IMR-90 (cell line): ENCODE results near the gene MAP3K7CL. TPM values are rescaled to one million over a fixed set of nuclear protein-coding genes. Genes with fewer than 3 reads are reported as not detected.

Experiments
- ATAC-seq: fragments of 200-7000 bp; cut with Tn5 transposase; 2 replicates; pipeline ENCODE4 v1.9.1; 2020; ENCODE audit warnings: low read depth, mild to moderate bottlenecking, moderate library complexity
- BruUV-seq: library from RNA; stranded (reverse); fragments of 400-500 nt; replicated peaks from 2 replicates; lab custom pipeline; 2021; lab: Mats Ljungman, UMichigan
- CTCF ChIA-PET: fragments of 300-600 bp; formaldehyde crosslinking; extraction: SDS; loops from one replicate; lab custom pipeline; 2021; ENCODE audit warnings: antibody characterized with exemption; lab: Yijun Ruan, JAX
- POLR2A ChIA-PET: fragments of 300-600 bp; sonication (Branson Sonifier 250); formaldehyde crosslinking; loops from one replicate; lab custom pipeline; 2022; ENCODE audit warnings: antibody characterized with exemption; ENCODE audit not compliant: unreplicated experiment; lab: Charles Lee
- DNase-seq: peaks from one replicate; pipeline ENCODE4 v3.0.0; 2013
- H2AFZ ChIP-seq: replicated peaks from 2 replicates; pipeline ENCODE3; 2013; ENCODE audit warnings: low read length, mild to moderate bottlenecking; ENCODE audit not compliant: poor library complexity
- H2AK5ac ChIP-seq: 2 replicates; pipeline ENCODE4 v1.6.1; 2013; ENCODE audit warnings: low read depth, low read length, inconsistent platforms
- H2AK9ac ChIP-seq: replicated peaks from 2 replicates; pipeline ENCODE3; 2013; ENCODE audit warnings: mild to moderate bottlenecking, low read depth, low read length, moderate library complexity; ENCODE audit not compliant: poor library complexity
- H2BK120ac ChIP-seq: 2 replicates; pipeline ENCODE4 v1.6.1; 2013; ENCODE audit warnings: low read depth, low read length, inconsistent platforms
- H2BK15ac ChIP-seq: 3 replicates; pipeline ENCODE4 v1.6.1; 2013; ENCODE audit warnings: low read depth, low read length, inconsistent platforms
- H2BK20ac ChIP-seq: 2 replicates; pipeline ENCODE4 v1.6.1; 2013; ENCODE audit warnings: low read depth, mild to moderate bottlenecking, inconsistent platforms, low read length, moderate library complexity
- H2BK5ac ChIP-seq: 2 replicates; pipeline ENCODE4 v1.6.1; 2013; ENCODE audit warnings: mild to moderate bottlenecking, low read depth, low read length, inconsistent platforms; ENCODE audit not compliant: poor library complexity, severe bottlenecking
- H3K14ac ChIP-seq: replicated peaks from 2 replicates; pipeline ENCODE4 v1.6.1; 2013; ENCODE audit warnings: low read depth, low read length, inconsistent platforms
- H3K18ac ChIP-seq: 2 replicates; pipeline ENCODE4 v1.6.1; 2013; ENCODE audit warnings: low read depth, low read length, control low read depth
- H3K23ac ChIP-seq: 2 replicates; pipeline ENCODE4 v1.6.1; 2013; ENCODE audit warnings: low read depth, low read length, inconsistent platforms
- H3K27ac ChIP-seq: 2 replicates; pipeline ENCODE4 v1.5.1; 2013; ENCODE audit warnings: mild to moderate bottlenecking, control low read depth, low read length; ENCODE audit not compliant: insufficient read depth
- H3K27me3 ChIP-seq: 2 replicates; pipeline ENCODE4 v1.6.1; 2013; ENCODE audit warnings: low read length; ENCODE audit not compliant: control insufficient read depth, insufficient read depth
- H3K36me3 ChIP-seq: 2 replicates; pipeline ENCODE4 v1.6.1; 2013; ENCODE audit warnings: low read length, mixed read lengths; ENCODE audit not compliant: control insufficient read depth, insufficient read depth
- H3K4ac ChIP-seq: 2 replicates; pipeline ENCODE4 v1.6.1; 2013; ENCODE audit warnings: low read depth, low read length, inconsistent platforms
- H3K4me1 ChIP-seq: 2 replicates; pipeline ENCODE4 v1.6.1; 2013; ENCODE audit warnings: low read length, mixed read lengths; ENCODE audit not compliant: control insufficient read depth, insufficient read depth
- H3K4me2 ChIP-seq: 2 replicates; pipeline ENCODE4 v1.6.1; 2013; ENCODE audit warnings: low read depth, mild to moderate bottlenecking, control low read depth, low read length, moderate library complexity
- H3K4me3 ChIP-seq: 2 replicates; pipeline ENCODE4 v1.5.1; 2013; ENCODE audit warnings: low read depth, mild to moderate bottlenecking, control low read depth, low read length, moderate library complexity; ENCODE audit not compliant: insufficient read depth
- H3K56ac ChIP-seq: 2 replicates; pipeline ENCODE4 v1.6.1; 2013; ENCODE audit warnings: low read length, inconsistent platforms; ENCODE audit not compliant: insufficient read depth; ENCODE audit errors: extremely low read depth
- H3K79me1 ChIP-seq, 2 experiments: 2 replicates each; pipeline ENCODE4 v1.6.1; 2013; ENCODE audit warnings: low read length in 2 of 2, inconsistent platforms in 1 of 2, low read depth in 1 of 2
- H3K9ac ChIP-seq: 2 replicates; pipeline ENCODE4 v1.6.1; 2013; ENCODE audit warnings: low read depth, low read length, control low read depth
- H3K9me1 ChIP-seq: 2 replicates; pipeline ENCODE4 v1.6.1; 2013; ENCODE audit warnings: low read length, inconsistent platforms; ENCODE audit not compliant: insufficient read depth
- H3K9me3 ChIP-seq: 2 replicates; pipeline ENCODE4 v1.6.1; 2013; ENCODE audit warnings: low read length; ENCODE audit not compliant: control insufficient read depth, insufficient read depth
- H4K20me1 ChIP-seq: 2 replicates; pipeline ENCODE4 v1.6.1; 2013; ENCODE audit warnings: low read length, inconsistent platforms; ENCODE audit not compliant: insufficient read depth
- H4K5ac ChIP-seq: 2 replicates; pipeline ENCODE4 v1.6.1; 2013; ENCODE audit warnings: mild to moderate bottlenecking, low read depth, low read length, control low read depth
- H4K8ac ChIP-seq, 2 experiments: 2 replicates each; pipeline ENCODE4 v1.6.1; 2013; ENCODE audit warnings: low read depth in 2 of 2, low read length in 2 of 2, control low read depth in 1 of 2, inconsistent platforms in 1 of 2
- H4K91ac ChIP-seq: 2 replicates; pipeline ENCODE4 v1.6.1; 2013; ENCODE audit warnings: low read depth, low read length, inconsistent platforms; ENCODE audit not compliant: insufficient read depth
- CHD1 ChIP-seq: IDR thresholded peaks from 2 replicates; pipeline ENCODE4 v1.6.1; 2012; ENCODE audit warnings: low read depth, low read length, improper control_type of control experiment
- FOS ChIP-seq: fragments of 150-350 bp; IDR thresholded peaks from 2 replicates; pipeline ENCODE4 v1.6.1; 2016; ENCODE audit warnings: low read depth, low read length
- MAFK ChIP-seq: IDR thresholded peaks from 2 replicates; pipeline ENCODE4 v1.6.1; 2012; ENCODE audit warnings: low read depth, low read length, improper control_type of control experiment
- MAZ ChIP-seq: IDR thresholded peaks from 2 replicates; pipeline ENCODE4 v1.6.1; 2012; ENCODE audit warnings: low read depth, mild to moderate bottlenecking, low read length, improper control_type of control experiment, moderate library complexity, borderline replicate concordance
- MXI1 ChIP-seq: IDR thresholded peaks from 2 replicates; pipeline ENCODE4 v1.6.1; 2012; ENCODE audit warnings: low read depth, mild to moderate bottlenecking, low read length, moderate library complexity, borderline replicate concordance
- NFE2L2 ChIP-seq: fragments of 150-350 bp; IDR thresholded peaks from 2 replicates; pipeline ENCODE4 v1.6.1; 2016; ENCODE audit warnings: low read depth, mild to moderate bottlenecking, low read length
- POLR2A ChIP-seq: IDR thresholded peaks from 2 replicates; pipeline ENCODE4 v1.6.1; 2012; ENCODE audit warnings: mild to moderate bottlenecking, low read depth, low read length
- RCOR1 ChIP-seq: IDR thresholded peaks from 2 replicates; pipeline ENCODE4 v1.6.1; 2012; ENCODE audit warnings: mild to moderate bottlenecking, low read length, improper control_type of control experiment; ENCODE audit not compliant: insufficient replicate concordance
- RFX5 ChIP-seq: IDR thresholded peaks from 2 replicates; pipeline ENCODE4 v1.8.0; 2012; ENCODE audit warnings: low read depth, mild to moderate bottlenecking, low read length, moderate library complexity
- WGBS, 2 experiments: methylation state at CpG; one replicate each; pipeline versions ENCODE4 v1.1.5 to v1.1.7; 2013; ENCODE audit warnings: missing lambda C conversion rate in 2 of 2; ENCODE audit not compliant: insufficient read length in 1 of 2; ENCODE audit errors: extremely low coverage in 2 of 2; 5-methylcytosine and 5-hydroxymethylcytosine counted together
- dilution Hi-C: fragments of 300-500 bp; cut with HindIII; formaldehyde crosslinking; loops from one replicate; pipeline ENCODE4 v1.14.3; 2018; ENCODE audit warnings: low sequenced_read_pairs; ENCODE audit not compliant: unreplicated experiment
- in situ Hi-C: fragments of 300-500 bp; cut with MboI; formaldehyde crosslinking; loops from 3 replicates; pipeline ENCODE4 v1.14.3; 2019; ENCODE audit warnings: low sequenced_read_pairs, inconsistent platforms, mixed read lengths
- intact Hi-C: fragments of 100-400 bp; cut with micrococcal nuclease; formaldehyde crosslinking; loops from 2 replicates; pipeline ENCODE4 v1.10.0; 2022
- polyA plus RNA-seq, 3 experiments: library from polyadenylated mRNA; depleted of rRNA; stranded (reverse); fragments of >200 nt; gene quantifications; 2 replicates each; pipeline ENCODE4 v1.2.3, GENCODE V29; 2012; ENCODE audit warnings: low replicate concordance in 1 of 3
- total RNA-seq: library from RNA; depleted of rRNA; stranded (reverse); fragments of >200 nt; gene quantifications from 2 replicates; pipeline ENCODE4 v1.2.3, GENCODE V29; 2012
- TF ChIP-seq, protein P1 (sequence below): fragments of 150-350 bp; IDR thresholded peaks from 2 replicates; pipeline ENCODE4 v1.6.1; 2017; ENCODE audit warnings: mild to moderate bottlenecking, antibody characterized with exemption, low read length, low read depth
- TF ChIP-seq, protein P2 (sequence below): fragments of 150-350 bp; IDR thresholded peaks from 2 replicates; pipeline ENCODE4 v1.6.1; 2016; ENCODE audit warnings: low read depth, mild to moderate bottlenecking, low read length, moderate library complexity, borderline replicate concordance

MAP3K7CL gene
- total and polyA plus RNA-seq, 2 of the 4 experiments (the other 2 are of a cell fraction): 21.0 to 22.3 TPM

DNA sequence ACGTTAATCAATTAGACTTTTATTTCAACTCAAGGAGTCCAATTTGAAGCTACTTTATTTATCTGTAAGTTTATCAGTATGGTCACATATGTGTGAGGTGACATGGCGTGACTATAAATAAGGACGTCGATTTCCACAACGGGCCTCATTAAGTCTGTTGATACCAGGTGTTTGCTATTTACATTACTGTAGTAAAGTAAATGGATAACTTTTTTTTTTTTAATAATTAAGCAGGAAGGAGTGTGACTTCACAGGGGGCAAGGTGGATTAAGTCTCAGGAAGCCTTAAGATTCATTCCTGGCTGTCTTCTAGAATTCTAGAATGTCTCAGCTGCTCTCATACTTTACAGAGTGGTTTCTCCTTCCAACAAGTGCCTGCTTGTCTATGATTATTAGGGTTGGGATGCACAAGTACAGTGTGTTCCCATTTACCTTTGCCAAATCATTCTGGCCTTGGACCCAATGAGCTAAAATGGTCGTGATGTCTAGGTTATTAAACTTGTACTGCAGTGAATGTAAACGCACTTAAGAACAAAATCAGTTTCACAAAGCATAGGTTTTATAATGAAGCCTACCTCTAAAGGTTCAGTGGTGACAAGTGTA lies 15.5 kb downstream of the MAP3K7CL start (continued):
- TF ChIP-seq MAFK: no peak

DNA sequence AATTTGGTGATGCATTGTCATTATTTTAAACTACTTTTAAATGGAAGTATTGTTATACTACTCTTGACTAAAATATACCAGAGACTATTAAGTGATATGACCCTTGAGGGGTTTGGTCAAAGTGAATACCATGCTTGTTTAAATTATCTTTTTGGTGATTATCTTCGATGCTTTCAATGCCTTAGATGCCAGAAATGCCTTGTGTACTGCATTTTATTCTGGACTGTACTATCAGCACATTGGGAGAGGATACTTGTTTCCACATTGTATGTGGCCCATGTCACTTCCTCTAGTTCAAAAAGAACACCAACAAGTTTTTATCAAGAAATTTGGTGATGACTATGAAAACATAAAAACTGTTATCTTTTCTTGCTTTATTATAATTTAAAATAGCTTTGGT lies 16.3 kb downstream of the MAP3K7CL start:
- Histone ChIP-seq H3K4me3 (no peak overlapping the region), H2BK15ac (peak overlapping the region; percentile 85; the same call in 1 of the 3 replicates), H3K9ac (no peak overlapping the region), H3K14ac (peak overlapping the region; percentile 88), H3K36me3 (no peaks in the 10 kb centered on the region), H2AK9ac (no peak overlapping the region), H4K8ac (0 out of 4 replicates have a peak overlapping the region, but pooled peaks have one; percentile 1 to 29), H4K91ac (peak overlapping the region; percentile 62; the same call in 1 of the 2 replicates), H4K20me1 (no peaks in the 10 kb centered on the region), H3K9me3 (no peaks in the 10 kb centered on the region), H3K4me1 (peaks cover 19% of the 10 kb centered on the region), H4K5ac (no peak overlapping the region; the same call in 1 of the 2 replicates), H3K27ac (no peak overlapping the region), H3K27me3 (no peaks in the 10 kb centered on the region), H3K4me2 (no peak overlapping the region), H2BK5ac (peak overlapping the region; percentile 92), H3K9me1 (peaks cover 14% of the 10 kb centered on the region), H2AFZ (no peak overlapping the region), H3K56ac (no peak overlapping the region), H2BK20ac (peak overlapping the region; percentile 98; the same call in 1 of the 2 replicates), H3K23ac (peak overlapping the region; percentile 96; the same call in 1 of the 2 replicates), H3K18ac (peak overlapping the region; percentile 96; the same call in 1 of the 2 replicates), H2AK5ac (peak overlapping the region; percentile 82; the same call in 1 of the 2 replicates), H3K4ac (peak overlapping the region; percentile 90; the same call in 1 of the 2 replicates), H3K79me1 (peaks cover 0 to 24% of the 10 kb centered on the region in 2 experiments; a peak in 2 of 4 replicates), H2BK120ac (peak overlapping the region; percentile 93)
- dilution Hi-C loops (no loop called here), in situ Hi-C loops (no loop called here), intact Hi-C loops (loop anchor here (5.0 kb wide), 1 partner anchor 54 kb away; no protein-coding TSS in a partner anchor)
- DNase-seq (no peak), ATAC-seq (peak; percentile 13; the same call in 1 of the 2 replicates)
- CTCF ChIA-PET: no interaction called here
- no TSS peak for BruUV-seq
- TF ChIP-seq MAFK (no peak), MXI1 (no peak), CHD1 (no peak), MAZ (no peak), RCOR1 (no peak), RFX5 (no peak), POLR2A (no peak), FOS (no peak), NFE2L2 (no peak)
- TF ChIP-seq, protein P1, sequence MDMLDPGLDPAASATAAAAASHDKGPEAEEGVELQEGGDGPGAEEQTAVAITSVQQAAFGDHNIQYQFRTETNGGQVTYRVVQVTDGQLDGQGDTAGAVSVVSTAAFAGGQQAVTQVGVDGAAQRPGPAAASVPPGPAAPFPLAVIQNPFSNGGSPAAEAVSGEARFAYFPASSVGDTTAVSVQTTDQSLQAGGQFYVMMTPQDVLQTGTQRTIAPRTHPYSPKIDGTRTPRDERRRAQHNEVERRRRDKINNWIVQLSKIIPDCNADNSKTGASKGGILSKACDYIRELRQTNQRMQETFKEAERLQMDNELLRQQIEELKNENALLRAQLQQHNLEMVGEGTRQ: no peak
- TF ChIP-seq, protein P2, sequence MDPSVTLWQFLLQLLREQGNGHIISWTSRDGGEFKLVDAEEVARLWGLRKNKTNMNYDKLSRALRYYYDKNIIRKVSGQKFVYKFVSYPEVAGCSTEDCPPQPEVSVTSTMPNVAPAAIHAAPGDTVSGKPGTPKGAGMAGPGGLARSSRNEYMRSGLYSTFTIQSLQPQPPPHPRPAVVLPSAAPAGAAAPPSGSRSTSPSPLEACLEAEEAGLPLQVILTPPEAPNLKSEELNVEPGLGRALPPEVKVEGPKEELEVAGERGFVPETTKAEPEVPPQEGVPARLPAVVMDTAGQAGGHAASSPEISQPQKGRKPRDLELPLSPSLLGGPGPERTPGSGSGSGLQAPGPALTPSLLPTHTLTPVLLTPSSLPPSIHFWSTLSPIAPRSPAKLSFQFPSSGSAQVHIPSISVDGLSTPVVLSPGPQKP: no peak
- no CpG with 5 or more reads among the region's 1 CpG for WGBS, 2 experiments
- POLR2A ChIA-PET: no interaction called here
